Epithelial cell of proximal tubule (primary cell): ENCODE results near the gene AK5. TPM values are rescaled to one million over a fixed set of nuclear protein-coding genes. Genes with fewer than 3 reads are reported as not detected.

Source experiments
- DNase-seq: peaks from one replicate; pipeline ENCODE4 v3.0.0-alpha.2; 2011; ENCODE audit warnings: low read depth
- H3K4me3 ChIP-seq: 2 replicates; pipeline ENCODE4 v1.5.1; 2011; ENCODE audit warnings: low read depth, mild to moderate bottlenecking, low read length
- total RNA-seq: library from RNA; depleted of rRNA; stranded (reverse); fragments of >200 nt; gene quantifications from 2 replicates; pipeline ENCODE4 v1.2.3, GENCODE V29; 2015
- TF ChIP-seq, protein P1 (sequence below): conservative IDR thresholded peaks from 2 replicates; pipeline ENCODE4 v1.5.1; 2012; ENCODE audit warnings: low read depth, mild to moderate bottlenecking, low read length

Gene AK5
- total RNA-seq, 1 donor from 2014 or later: 25.0 TPM

DNA sequence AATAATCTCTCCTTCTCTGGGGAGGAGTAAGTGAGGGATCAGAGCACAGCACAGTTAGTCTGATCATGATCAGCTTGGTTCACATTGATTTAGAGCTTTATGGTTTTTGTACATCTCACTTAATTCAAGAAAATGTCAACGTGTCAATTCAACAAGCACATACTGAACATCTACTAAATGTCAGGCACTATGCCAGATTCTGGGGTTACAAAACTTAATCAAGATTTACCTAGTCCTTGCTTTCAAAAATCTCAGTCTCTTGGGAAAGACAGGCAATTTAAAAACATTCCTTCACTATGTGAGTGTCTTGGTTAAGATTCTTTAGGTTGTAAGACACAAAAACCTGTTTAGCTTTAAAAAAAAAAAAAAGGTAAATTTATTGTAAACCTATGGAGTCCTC, 181.4 kb downstream of the AK5 start:
- no peak overlapping the region for H3K4me3 ChIP-seq
- DNase-seq: no peak
- TF ChIP-seq, protein P1, sequence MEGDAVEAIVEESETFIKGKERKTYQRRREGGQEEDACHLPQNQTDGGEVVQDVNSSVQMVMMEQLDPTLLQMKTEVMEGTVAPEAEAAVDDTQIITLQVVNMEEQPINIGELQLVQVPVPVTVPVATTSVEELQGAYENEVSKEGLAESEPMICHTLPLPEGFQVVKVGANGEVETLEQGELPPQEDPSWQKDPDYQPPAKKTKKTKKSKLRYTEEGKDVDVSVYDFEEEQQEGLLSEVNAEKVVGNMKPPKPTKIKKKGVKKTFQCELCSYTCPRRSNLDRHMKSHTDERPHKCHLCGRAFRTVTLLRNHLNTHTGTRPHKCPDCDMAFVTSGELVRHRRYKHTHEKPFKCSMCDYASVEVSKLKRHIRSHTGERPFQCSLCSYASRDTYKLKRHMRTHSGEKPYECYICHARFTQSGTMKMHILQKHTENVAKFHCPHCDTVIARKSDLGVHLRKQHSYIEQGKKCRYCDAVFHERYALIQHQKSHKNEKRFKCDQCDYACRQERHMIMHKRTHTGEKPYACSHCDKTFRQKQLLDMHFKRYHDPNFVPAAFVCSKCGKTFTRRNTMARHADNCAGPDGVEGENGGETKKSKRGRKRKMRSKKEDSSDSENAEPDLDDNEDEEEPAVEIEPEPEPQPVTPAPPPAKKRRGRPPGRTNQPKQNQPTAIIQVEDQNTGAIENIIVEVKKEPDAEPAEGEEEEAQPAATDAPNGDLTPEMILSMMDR: no peak

- no peak overlapping the region for H3K4me3 ChIP-seq
- TF ChIP-seq, protein P1: no peak
- no peak for DNase-seq
Measured at GRCh38 chr1:77465139-77465538, 183.3 kb downstream of the AK5 start.

GRCh38 chr1:77465922-77466321, 184.1 kb downstream of the AK5 start:
- DNase-seq: no peak
- TF ChIP-seq, protein P1: no peak
- H3K4me3 ChIP-seq: no peak overlapping the region

GRCh38 chr1:77467021-77467595, 185.3 kb downstream of the AK5 start:
- TF ChIP-seq, protein P1: no peak
- no peak overlapping the region for H3K4me3 ChIP-seq
- no peak for DNase-seq

DNA sequence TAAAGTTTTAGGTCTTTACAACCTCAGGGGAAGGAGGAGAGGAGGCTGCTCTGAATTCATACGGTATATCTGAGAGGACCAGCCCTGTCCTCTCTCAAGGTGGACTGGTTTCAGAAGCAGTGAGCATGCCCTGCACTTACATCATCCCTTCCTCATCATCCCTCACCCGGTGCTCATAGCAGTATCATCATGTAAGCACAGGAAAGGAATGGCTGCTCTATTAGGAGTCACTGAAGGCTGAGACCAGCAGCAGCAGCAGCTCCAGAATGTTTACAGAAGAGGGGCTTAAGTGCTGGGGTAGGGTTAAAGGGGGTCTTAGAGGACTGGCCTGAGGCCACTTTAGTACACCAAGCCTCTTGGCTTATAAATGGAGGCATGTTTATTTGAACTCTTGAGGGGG, 185.9 kb downstream of the AK5 start:
- DNase-seq: no peak
- no peak overlapping the region for H3K4me3 ChIP-seq
- TF ChIP-seq, protein P1: no peak

DNA sequence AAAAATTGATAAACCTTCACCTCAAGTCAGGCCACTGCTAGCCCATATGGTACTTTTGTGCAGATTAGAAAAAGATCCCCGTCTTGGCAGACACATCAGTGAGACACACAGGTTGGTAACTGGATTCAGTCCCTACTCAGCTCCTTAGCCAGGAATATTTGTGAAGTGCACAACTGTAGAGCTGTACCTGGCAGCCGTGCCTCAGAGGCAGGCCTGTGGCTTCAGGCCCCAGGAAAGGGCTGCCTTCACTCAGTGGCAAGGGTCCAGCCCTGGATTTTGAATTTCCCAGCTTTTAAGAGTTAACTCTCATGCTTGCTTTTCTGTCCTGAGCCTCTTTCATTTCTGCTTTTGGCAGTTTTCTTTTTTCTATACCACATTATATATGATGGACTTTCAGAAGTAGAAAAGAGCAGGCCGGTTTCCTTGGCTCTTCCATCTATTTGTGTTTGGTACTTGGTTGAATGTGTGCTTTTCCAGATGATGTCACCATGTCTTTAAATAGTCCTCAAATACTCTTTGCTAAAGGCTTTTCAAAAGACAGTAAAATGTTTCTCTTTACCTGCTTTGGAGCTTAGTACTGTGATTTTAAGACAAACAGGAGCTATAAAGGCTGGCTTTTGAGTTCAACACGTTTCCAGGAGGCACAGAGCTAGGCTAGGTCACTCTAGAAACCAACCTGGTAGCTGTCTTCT, 186.6 kb downstream of the AK5 start:
- DNase-seq: no peak
- TF ChIP-seq, protein P1: no peak

DNA sequence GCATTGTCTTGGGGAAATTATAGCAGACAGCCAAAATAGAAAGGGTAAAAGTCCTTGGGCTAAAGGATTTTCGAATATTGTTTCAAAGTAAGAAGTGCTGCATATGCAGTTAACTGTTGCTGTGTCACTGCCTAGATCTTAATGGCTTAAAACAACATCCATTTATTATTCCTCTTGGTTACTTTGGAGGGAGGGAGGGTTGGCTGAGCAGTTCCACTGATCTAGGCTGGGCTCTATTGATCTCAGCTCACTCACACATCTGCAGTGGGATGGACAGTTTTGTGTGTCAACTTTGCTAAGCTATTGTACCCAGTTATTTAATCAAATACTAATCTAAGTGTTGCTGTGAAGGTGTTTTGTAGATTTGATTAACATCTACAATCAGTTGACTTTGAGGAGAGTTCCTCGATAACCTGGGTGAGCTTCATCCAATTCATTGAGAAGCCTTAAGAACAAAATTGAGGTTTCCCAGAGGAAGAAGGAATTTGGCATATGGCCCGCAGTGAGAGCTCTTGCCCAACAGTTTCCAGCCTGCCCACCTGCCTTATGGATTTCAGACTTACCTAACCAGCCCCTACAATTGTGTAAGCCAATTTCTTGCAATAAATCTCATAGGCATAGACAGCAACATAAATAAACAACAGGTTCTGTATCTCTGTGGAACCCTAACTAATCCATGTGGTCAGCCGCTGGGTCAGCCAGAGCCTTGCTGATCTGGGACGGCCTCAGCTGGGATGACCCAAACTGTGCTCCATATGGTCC, 187.3 kb downstream of the AK5 start:
- TF ChIP-seq, protein P1: no peak
- H3K4me3 ChIP-seq: no peak overlapping the region
- no peak for DNase-seq

More for the DNA sequence above, 186.6 kb downstream of the AK5 start:
- no peak overlapping the region for H3K4me3 ChIP-seq
